Measurements from ENCODE around the gene INSYN2B. TPM values are rescaled to one million over a fixed set of nuclear protein-coding genes. Genes with fewer than 3 reads are reported as not detected.

The INSYN2B gene
- total and polyA plus RNA-seq, 2 of the 8 experiments (the other 6 are each of a cell fraction or from before 2014, with no cell fraction given): not detected

GRCh38 chr5:170011751-170012150, 31.5 kb upstream of the INSYN2B start (continued):
- TF ChIP-seq CHD7 (IDR thresholded peaks at IDR 0.05; ENCODE audit: insufficient replicate concordance, low read length) (no peak), HDAC6 (IDR thresholded peaks at IDR 0.05; ENCODE audit: low read depth, low read length) (no peak), GABPA (IDR thresholded peaks at IDR 0.05; ENCODE audit: borderline replicate concordance, insufficient read depth, low read length) (no peak), CBX8 (IDR thresholded peaks at IDR 0.05; ENCODE audit: borderline replicate concordance, low read depth, low read length) (no peak), HDAC2 (IDR thresholded peaks at IDR 0.05; ENCODE audit: borderline replicate concordance in 1 of 2, low read depth in 2 of 2, low read length in 2 of 2) (no peak), SP1 (IDR thresholded peaks at IDR 0.05; ENCODE audit: low read depth, low read length) (no peak), YY1 (IDR thresholded peaks at IDR 0.05; ENCODE audit: low read depth, low read length) (no peak), RXRA (IDR thresholded peaks at IDR 0.05; ENCODE audit: insufficient read depth, low read depth, low read length) (no peak)
